ENCODE results near the gene TUBGCP6.

The TUBGCP6 gene

GRCh38 chr22:50244420-50245213 lies at the start of gene TUBGCP6:
TUBGCP6 (minus strand) TSS chr22:50245023; CDS start chr22:50244459, 564 bp downstream.
- peak; percentile 82 to 93 for DNase-seq (ENCODE audit: low read depth in 2 of 2)

- DNase-seq (ENCODE audit: low read depth in 2 of 2): no peak
Observed at GRCh38 chr22:50294319-50294656, 49.5 kb upstream of the TUBGCP6 start.

GRCh38 chr22:50293441-50294318 lies 48.9 kb upstream of the TUBGCP6 start:
- DNase-seq (ENCODE audit: low read depth in 2 of 2): no peak

- DNase-seq (ENCODE audit: low read depth in 2 of 2): no peak
Observed at GRCh38 chr22:50292643-50293440, 48.0 kb upstream of the TUBGCP6 start.

GRCh38 chr22:50289942-50290630 lies 45.3 kb upstream of the TUBGCP6 start:
- no peak for DNase-seq (ENCODE audit: low read depth in 2 of 2)

GRCh38 chr22:50289151-50289941 lies 44.5 kb upstream of the TUBGCP6 start:
- no peak for DNase-seq (ENCODE audit: low read depth in 2 of 2)

GRCh38 chr22:50287731-50288130 lies 42.9 kb upstream of the TUBGCP6 start:
- DNase-seq (ENCODE audit: low read depth in 2 of 2): no peak

- no peak for DNase-seq (ENCODE audit: low read depth in 2 of 2)
Observed at GRCh38 chr22:50286701-50287318, 42.0 kb upstream of the TUBGCP6 start.

- no peak for DNase-seq (ENCODE audit: low read depth in 2 of 2)
Observed at GRCh38 chr22:50286275-50286674, 41.5 kb upstream of the TUBGCP6 start.

- DNase-seq (ENCODE audit: low read depth in 2 of 2): no peak
Observed at GRCh38 chr22:50285568-50286229, 40.9 kb upstream of the TUBGCP6 start.

- DNase-seq (ENCODE audit: low read depth in 2 of 2): no peak
Observed at GRCh38 chr22:50284479-50284878, 39.7 kb upstream of the TUBGCP6 start.

GRCh38 chr22:50283821-50284220 lies 39.0 kb upstream of the TUBGCP6 start:
- DNase-seq (ENCODE audit: low read depth in 2 of 2): no peak

GRCh38 chr22:50282361-50283155 lies 37.7 kb upstream of the TUBGCP6 start:
- no peak for DNase-seq (ENCODE audit: low read depth in 2 of 2)

GRCh38 chr22:50281957-50282356 lies 37.1 kb upstream of the TUBGCP6 start:
- no peak for DNase-seq (ENCODE audit: low read depth in 2 of 2)

- DNase-seq (ENCODE audit: low read depth in 2 of 2): no peak
Observed at GRCh38 chr22:50281384-50281760, 36.5 kb upstream of the TUBGCP6 start.

- DNase-seq (ENCODE audit: low read depth in 2 of 2): no peak
Observed at GRCh38 chr22:50280708-50281383, 36.0 kb upstream of the TUBGCP6 start.

- DNase-seq (ENCODE audit: low read depth in 2 of 2): no peak
Observed at GRCh38 chr22:50280022-50280707, 35.3 kb upstream of the TUBGCP6 start.

Data from stimulated activated CD4-positive, alpha-beta T cell treated with anti-CD3 and anti-CD28 coated beads, Interleukin-15, amount 100 ng/mL, for 48 hours (primary cell).